IPS DF 19.7 (cell line): Measurements from ENCODE around the gene PCSK7.
"Not testable (repeated sequence)": the region's sequence is repeated elsewhere in the genome, so short reads cannot be mapped to it uniquely, and the experiment has no call there.

Experiments
- DNase-seq: peaks from one replicate; pipeline ENCODE4 v3.0.0-alpha.2; 2013; ENCODE audit warnings: low read depth, low spot score

PCSK7 gene

DNA sequence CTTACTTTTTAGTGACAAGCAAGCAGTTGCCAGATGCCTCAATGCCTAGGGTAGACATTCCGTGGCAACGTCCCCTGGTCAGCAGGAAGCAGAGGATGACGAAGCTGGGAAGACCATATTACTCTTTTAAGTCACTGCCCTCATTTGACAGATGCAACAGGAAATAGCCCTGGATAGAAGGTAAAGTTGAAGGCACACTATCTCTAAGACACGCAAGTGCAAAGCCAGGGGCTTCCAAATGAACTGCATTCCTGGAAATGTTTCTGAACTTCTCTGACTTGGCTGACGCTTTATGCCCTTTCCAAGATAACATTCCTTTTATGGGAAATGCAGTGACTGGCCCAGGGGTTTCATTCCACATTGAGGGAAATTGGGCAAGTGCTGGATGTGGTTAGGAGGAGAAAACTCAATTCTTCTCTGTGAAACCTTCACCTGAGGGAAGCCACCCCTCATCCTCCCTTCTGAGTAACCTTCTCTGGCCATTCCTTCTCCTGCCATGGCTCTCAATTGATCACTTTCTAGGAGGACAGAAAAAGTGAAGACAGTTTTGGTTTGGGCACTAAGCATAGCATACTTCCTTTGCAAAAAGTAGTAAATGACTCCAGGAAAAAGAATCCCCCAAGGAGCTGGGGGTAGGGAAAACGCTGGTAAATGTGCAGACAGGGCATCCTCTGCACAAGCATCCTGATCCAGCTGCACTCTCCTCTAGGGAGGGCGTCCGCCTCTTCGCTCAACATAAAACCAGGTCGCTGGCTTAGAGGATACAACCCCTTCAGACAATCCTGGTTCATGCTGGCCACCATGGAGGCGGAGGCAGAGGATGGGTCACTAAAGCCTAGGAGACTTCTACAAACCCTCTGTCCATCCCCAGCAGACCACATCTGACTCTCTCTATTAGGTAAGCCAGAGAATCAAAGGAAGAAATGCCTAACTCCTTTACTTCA lies 14.5 kb downstream of the PCSK7 start:
- no peak for DNase-seq

DNA sequence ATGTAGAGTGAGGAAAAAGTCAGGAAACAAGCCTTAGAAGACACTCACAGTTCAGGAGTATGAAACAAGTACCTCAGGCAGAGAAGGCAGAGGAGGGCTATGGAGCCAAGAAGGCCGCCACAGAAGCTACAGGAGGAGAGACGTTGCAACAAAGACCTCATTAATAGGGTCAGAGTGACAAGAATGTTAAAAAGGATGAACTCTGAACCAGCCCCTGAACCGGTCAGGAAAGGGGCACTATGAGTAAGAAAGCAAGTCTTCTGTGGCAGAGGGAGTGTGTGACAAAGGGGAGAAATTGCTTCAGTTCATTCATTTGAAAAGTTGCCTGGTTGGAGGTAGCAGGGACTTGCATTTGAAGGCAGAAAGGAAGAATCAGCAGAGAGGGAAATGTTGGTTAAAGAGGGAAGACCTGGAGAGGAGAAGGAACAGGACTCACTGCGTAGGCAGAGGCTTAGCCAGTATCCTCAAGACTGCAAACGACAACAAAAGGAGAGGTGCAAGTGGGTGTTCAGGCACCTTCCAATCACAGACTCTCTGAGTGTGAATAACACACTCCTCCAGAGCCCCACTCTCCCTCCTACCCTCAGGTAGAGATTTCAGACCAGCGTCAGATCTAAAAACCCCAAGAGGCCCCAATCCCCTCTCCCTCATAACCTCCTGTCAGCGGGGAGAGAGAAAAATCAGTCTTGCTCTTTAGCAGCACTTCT lies 17.3 kb downstream of the PCSK7 start:
- no peak for DNase-seq

DNA sequence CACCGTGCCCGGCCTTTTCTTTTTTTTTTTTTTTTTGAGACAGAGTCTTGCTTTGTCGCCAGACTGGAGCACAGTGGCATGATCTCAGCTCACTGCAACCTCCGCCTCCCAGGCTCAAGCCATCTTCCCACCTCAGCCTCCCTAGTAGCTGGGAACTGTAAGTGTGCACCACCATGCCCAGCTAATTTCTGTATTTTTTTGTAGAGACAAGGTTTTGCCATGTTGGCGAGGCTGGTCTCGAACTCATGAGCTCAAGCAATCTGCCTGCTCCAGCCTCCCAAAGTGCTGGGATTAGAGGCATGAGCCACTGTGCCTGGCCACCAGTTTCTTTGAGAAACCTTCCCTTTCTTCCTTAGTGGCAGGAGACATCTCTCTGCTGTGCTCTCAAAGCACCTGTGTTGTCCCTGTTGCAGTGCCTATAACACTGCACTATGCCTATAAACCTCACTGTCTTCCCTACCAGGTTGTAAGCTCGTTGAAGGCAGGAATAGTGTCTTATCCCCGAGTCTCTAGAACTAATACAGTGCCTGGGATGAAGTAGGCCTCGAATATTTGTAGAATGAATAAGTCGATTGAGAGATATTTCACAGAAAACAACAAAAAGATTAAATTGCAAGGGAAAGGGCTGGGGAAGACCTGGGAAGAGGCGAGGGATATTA lies 19.0 kb downstream of the PCSK7 start:
- DNase-seq: no peak

DNA sequence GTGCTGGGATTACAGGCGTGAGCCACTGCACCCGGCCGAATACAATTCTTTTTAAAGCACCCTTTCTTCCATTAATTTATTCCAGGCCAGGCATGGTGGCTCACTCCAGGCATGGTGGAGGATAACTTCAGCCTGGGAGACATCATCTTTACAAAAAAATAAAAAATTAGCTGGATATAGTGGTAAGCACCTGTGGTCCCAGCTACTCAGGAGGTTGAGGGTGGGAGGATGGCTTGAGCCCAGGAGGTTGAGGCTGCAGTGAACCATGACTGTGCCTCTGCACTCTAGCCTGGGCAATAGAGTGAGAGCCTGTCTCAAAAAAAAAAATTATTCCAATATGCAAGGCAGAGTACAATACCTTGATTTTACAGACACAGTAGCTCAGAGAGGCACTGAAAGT lies 21.3 kb downstream of the PCSK7 start:
- DNase-seq: no peak

DNA sequence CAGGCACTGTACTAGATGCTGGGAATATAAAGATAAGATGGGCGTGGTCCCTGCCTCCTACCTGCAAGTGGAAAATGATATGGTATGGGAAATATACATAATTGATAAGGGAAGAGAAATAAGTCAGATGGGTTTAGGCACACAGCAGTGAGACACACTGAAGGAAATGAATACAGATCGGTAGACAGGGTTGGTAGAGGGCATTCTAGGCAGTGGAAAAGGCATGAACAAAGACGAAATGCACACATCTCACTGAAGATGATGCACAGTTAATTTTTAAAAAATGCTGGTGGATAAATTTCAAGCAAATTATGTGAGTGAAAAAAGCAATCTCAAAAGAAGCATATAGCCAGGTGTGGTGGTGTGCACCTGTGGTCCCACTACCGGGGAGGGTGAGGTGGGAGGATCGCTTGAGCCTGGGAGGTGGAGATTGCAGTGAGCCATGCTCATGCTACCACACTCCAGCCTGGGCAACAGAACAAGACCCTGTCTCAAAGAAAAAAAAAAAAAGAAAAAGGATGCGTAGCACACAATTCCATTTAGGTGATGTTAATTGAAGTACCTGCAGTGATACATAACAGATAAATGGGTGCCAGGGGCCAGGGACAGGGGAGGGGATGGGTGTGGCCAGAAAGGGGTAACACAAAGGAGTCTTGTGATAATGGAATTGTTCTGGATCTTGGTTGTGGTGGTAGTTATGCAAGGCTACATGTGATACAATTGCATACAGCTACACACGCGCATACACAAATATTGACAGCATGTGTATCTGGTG lies 22.3 kb downstream of the PCSK7 start:
- DNase-seq: not testable (repeated sequence)

DNA sequence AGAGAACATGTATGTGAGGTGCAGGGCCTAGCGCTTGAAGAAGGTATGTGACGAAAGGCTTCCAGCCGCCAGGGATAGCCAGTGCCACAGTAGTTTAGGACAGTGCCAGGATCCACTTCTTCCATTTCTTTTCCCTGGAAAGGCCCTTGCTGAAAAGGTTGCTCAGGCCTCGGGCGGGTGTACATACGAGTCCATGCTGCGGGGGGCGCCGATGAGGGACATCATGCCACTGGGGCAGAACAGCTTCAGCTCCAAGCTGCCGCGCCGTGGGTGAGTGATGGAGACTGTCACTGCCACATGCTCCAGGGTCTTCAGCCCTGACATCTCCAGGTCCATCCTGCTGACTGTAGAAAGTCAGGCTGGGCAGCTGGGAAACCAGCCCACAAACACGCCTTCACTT lies 23.2 kb downstream of the PCSK7 start:
- DNase-seq: not testable (repeated sequence)

DNA sequence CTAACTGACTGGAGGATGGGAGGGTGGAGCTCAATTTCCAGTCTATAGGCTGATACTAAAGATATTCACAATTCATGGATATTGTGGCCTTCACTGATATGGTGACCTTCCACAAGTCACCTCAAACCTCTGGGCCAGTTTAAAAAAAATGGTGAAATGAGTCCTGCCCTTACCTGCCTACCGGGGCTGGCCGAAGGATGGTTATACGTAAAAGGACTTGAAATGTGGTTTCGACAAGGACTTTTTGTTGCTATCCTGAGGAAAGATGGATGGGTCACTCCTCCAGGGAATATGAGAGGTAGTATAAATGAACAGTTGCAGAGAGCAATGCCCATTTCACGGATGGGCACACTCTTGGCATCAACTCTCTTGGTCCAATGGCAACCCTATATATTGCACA lies 24.4 kb downstream of the PCSK7 start:
- DNase-seq: not testable (repeated sequence)

DNA sequence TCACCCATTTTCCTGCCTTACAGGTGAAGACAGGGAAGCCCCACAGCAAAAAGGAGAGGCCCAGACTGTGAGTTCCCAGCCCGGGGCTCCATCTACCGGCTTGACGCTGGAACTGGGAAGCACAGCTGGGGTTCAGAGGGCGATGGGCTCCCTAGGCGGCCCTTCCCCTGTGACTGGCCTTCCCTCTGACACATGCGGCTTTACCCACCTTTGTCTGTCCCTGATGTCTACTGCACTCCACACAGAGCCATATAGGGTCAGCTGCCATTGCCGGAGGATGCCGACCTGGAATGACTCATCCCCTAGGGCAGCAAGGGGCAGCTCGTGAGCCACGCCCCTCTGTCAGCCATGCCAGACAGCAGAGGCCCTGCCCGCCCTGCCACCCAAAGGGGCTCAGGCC lies 25.0 kb downstream of the PCSK7 start:
- DNase-seq: not testable (repeated sequence)

DNA sequence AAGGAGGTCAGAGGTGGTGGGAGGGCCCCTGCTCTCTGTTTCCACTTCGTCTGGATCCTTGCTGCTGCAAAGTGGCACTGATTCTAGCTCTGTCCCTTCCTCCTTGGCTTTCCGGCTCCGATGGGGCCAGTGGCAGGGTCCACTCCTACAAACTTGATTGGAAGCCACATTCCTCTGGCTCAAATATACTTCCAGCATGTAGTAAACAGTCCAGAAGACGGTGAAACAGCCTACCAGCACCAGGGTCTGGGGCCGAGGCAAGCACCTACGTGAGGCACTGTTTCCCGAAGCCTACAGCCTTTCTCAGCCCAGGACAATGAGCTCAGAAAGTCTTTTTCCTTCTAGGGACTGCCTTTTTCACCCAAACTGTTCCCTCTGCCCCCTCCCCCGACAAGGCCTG lies 25.8 kb downstream of the PCSK7 start:
- DNase-seq: not testable (repeated sequence)

DNA sequence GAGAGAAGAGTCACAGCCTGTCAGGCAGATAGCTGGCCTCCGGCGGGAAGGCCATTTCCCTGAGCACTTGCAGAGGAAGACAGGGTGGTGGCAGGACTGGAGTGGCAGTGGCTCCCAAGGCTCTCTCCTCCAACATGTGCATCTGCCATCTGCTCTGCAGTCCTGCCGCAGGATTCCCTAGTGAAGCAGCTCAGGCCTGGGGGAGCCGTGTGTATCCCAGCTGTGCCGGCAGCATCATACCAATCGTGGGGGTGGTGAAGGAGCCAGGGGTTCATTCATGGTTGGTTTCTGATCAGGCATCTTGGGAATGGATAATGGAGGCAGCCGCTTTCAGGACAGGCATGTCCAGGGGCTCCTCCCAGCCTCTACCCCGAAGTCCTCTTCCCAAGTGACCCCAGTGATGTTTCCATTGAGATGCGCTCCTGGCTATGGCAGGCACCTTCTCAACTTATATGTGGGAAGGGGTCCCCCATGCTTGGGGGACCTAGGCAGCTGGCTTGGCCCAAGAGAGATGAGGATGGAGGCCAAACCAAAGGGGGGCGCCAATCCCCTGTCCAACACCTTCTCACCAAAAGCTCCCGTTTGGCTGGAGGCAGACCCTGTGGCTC lies 26.6 kb downstream of the PCSK7 start:
- no peak for DNase-seq

DNA sequence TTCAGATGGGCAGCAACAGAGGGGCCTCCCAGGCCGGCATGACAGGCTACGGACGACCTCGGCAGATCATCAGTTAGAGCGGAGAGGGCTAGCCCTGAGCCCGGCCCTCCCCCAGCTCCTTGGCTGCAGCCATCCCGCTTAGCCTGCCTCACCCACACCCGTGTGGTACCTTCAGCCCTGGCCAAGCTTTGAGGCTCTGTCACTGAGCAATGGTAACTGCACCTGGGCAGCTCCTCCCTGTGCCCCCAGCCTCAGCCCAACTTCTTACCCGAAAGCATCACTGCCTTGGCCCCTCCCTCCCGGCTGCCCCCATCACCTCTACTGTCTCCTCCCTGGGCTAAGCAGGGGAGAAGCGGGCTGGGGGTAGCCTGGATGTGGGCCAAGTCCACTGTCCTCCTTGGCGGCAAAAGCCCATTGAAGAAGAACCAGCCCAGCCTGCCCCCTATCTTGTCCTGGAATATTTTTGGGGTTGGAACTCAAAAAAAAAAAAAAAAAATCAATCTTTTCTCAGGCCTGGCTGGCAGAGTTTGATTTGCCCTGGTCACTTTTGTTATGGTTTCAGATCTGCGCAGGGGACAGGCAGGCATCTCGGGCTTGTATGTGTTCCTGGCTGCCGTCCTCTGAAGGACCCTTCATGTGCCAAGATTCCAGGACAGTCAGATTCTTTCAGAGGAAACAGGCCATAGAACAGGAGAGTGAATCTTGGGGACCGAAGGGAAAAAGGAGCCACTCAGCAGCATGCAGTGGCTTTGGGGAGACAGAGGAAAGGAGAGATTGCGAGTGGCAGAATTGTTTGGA lies 27.4 kb downstream of the PCSK7 start:
- no peak for DNase-seq

DNA sequence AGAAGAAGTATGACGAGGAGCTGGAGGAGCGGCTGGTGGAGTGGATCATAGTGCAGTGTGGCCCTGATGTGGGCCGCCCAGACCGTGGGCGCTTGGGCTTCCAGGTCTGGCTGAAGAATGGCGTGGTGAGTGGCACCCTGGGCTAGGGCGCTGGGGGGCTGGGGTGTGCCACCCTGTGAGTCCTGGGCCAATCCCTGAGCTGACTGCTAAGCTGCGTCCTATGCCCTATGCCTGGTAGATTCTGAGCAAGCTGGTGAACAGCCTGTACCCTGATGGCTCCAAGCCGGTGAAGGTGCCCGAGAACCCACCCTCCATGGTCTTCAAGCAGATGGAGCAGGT lies 28.8 kb downstream of the PCSK7 start:
- DNase-seq: no peak

DNA sequence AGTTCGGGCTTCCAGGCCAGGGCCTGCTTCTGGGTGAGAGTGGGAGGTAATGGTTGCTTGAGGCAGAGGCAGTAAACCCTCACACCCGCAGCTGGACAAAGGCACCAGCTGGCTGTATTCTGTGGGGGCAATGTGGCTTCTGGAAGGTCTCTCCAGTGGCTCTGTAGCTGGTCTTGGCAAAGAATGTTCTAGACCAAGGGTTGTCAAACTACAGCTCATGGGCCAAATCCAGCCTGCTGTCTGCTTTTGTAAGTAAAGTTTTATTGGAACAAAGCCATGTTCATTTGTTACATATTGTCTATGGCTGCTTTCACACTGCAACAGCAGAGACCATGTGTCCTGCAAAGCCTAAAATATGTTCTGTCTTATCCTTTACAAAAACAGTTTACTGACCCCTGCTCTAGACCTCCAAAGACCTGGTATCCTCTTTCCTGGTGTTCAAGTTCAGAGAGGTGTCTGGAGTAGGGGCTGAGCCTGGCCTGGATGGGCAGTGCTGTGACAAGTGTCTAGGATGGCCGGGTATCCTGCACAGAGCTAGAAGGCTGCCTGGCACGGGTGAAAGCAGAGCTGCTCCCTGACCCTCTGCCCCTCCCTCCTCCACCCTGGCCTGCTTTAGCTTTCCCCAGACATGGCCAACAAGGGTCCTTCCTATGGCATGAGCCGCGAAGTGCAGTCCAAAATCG lies 29.3 kb downstream of the PCSK7 start:
- no peak for DNase-seq

DNA sequence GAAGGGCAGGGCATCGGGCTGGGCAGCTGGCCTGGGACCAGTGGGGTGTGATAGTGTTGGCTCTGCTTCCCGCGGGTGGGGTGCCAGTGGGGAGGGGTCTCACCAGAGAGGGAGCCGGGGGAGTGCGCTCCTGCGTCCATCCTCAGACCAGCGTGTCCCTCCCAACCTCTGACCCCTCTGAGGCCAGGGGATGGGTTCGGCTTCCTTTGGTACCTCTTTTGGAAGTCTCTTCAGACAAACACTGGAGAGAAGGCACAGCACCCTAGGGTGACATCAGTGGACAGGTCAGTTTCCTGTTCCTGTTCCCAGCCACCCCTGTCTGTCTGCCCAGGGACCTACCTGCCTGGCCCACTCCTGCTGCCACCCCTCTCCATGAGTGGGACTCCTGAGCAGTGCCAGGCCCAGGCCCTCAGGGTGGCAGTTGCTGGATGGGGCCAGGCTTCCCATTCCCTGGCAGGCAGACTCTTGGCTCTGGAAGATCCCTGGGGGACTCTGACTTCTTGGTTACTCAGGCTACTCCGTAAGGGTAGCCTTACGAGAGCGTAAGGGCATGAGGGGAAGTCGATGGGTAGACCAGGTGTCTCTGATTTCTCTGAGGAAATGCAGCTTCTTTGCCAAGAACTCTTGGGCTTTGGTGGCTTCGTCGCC lies 30.1 kb downstream of the PCSK7 start:
- no peak for DNase-seq

DNA sequence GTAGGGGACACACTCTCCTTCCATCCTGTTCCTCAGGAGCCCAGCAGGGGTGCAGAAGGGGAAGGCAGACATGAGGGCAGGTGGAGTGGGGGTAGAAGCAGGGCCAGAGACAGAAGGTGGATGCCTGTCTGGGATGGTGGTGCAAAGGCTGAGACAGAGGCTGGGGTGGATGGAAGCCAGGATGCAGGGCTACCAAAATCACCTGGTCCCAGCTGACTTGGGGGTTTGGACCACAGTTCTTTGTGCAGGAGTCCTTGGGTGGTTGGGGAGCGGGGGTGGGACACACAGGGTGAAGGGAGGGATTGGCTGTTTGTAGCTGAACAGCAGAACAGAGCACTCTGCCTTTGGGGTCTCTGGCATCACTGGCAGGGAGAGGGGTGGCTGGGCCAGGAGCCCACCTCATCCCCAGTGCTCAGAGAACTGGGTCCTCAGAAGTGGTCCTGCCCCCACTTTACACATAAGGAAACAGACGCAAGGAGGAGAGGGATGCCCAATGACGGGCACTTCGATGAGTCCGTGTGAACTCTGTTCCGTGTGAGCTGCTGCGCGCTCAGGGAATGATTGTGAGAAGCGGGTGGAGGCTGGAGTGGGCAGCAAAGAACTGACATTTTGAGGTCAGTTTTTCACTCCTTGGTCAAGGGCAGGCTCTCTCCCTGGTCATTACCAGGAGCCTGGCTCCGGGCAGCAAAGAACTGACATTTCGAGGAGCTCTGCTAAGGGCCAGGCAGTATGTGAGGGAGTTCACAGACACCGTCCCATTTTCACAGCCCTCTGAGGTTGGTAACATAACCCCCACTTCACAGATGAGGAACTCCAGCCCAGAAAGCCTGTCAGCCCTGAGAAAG lies 30.8 kb downstream of the PCSK7 start:
- DNase-seq: no peak

DNA sequence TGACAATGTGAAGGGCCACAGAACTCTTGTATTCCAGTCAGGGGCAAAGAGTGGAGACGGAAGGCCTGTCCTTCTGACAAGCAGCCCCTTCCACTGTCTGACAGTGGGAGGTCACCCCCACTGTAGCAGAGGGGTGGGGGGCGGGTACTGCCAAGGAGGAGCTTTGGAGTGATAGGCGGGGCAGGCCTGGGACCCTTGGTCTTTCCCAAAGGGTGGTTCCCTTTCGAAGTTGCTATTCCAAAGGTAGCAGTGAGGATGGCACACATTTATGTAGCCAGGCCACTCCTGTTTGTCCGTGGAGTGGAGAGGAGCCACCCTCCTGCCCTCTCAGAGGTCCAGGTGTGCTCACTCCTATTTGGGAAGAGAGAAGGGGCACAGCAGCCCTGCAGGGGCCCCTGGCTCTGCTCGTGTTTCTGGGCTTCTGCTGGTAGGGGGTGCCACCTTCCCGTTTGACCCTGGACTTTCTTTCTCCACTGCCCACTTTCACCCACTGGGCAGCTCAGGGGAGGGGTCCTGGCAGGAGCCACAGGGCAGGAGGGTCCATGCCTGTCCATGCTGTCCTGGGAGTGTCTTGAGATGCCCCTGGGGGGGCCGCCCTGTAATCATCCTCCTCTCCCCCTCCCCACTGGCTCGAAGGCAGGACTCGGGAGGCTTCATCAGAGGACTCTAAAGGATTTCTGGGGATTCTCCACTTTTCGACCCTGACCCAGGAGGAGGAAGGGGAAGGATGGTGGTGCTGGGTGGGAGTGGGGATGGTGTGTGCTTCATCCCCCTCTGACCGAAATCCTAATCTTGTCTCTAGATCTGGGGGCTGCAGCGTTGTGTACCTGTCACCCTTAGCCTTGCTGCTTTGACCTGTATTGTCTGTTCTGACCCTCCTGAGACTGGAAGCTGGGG lies 31.7 kb downstream of the PCSK7 start:
- no peak for DNase-seq
